IPS-NIHi7 (cell line): ENCODE measurements around the gene PIK3R6.
"Not testable (repeated sequence)": the region's sequence is repeated elsewhere in the genome, so short reads cannot be mapped to it uniquely, and the experiment has no call there.

Experiments used
- DNase-seq: peaks from one replicate; pipeline ENCODE4 v3.0.0; 2012; ENCODE audit warnings: mixed read lengths; ENCODE audit errors: extremely low spot score

PIK3R6 gene

DNA sequence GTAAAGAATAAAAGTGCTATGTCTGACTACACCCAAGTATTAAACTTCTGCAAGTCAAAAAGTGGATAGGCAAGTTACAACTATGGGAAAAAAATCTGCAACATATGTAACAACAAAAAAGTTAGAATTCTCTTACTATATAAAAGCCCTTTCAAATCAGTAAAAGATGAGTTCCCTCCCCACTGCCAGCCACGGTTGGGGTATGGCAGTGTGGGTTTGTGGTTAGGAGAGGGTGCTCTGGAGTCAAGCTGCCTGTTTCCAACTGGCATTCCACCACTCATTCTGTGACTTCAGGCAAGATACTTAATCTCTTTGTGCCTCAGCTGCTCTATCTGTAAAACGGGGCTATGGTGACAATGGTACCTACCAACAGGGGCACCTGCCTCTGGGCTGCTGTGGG, 41.7 kb downstream of the PIK3R6 start:
- DNase-seq: no peak

DNA sequence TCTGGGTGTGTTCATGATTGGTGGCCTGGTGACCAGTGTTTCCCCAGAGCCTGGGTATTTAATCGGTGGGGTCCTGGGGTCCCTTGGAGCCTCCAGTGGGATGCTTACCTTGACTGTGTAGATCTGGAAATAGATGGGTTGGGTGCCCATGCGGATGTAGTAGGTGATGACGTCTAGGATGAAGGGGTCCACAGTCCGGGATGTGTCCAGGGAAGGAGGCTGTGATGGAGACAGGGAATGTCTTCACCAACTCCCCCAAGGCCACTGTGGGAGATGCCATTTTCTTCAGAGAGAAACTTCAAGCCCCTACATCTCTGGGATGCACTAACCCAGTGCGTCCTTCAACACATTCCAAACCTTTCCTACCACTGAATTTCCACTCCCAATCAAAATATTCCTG, 44.2 kb downstream of the PIK3R6 start:
- DNase-seq: no peak

DNA sequence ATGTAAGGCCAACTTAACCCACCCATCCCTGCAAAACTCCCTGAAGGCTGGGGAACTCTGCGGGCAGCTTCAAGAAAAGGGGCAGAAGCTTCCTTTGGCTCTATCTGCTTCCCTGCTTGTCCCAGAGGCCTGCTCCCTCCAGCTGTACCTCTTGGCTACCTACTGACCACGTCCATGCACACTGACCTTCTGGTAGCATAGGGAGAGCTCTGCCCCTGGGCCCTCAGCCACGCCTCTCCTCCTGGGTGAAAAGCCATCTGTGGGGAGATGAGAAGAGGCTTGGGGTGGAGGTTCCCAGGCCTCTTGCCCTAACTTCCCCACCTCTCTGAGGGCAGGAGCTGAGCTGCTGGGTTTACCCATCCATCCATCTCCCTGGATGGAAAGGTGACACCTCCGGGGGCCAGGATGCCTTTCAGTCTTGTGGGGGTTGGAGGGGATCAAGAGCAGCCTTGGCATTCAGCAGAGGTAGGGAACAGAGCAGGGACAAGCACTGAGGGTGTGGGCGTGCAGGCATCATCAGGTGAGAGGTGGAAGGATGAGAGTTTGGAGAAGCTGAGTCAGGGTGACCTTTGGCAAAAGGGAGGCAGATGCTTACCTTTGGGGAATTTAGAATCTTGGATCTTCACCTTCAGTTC, 45.0 kb downstream of the PIK3R6 start:
- no peak for DNase-seq

DNA sequence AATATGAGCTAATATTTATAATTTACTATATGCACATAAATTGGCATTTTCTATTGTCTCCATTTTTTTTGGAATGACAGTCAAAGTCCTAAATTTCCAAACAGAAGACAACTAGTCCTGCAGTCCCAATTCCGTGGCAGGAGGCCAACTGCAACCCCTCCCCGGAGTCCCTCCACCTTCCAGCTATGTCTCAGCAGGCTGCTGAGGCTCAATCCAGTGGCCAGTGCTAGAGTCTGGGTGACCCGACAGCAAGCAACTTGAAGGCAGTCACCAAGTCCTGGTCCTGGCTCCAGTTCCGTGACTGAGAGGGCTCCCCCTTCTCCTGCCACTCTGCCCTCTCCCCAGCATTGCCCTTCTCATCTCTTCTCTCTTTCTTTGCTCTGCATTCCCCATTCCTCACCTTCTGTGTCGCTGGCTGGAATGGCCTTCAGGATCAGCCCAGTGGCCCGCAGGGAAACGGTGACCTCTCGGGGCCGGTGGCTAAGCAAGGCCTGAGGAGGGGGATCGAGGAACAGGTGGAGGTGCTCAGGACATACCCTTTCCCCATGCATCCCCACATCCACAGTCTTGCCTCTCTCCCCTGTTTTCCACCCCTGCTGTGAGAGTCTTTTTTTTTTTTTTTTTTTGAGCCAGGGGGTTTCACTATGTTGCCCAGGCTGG, 45.9 kb downstream of the PIK3R6 start:
- DNase-seq: no peak

DNA sequence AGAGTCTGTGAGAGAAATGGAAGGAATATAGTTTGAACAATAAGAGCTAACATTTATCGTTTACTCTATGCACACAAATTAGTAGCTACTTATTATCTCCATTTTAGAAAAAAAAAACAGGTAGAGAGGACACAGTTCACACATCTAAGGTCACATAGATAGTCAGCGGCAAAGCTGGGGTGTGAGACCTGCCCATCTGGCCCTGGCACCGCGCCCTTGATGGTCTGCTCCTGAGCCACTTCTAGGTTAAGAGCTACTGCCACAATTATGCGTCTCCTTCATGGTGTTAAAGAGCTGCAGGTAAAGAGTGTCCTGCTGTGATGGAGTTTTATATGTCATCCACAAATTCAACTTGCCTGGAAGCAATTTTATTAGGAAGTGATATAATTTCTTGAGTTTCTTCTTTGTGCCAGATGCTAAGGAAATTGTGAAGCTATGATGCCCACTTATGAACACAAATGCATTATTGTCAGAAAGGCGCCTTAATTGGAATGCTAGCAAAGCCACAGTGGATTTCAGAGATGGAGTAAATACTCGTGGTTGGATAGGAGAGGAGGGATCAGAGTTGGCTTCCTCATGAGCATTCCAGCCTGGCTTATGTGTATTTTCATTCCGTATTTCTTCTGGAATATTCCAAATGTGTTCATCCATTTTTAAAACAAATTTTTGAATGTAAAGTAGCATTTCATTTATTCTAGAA, 47.0 kb downstream of the PIK3R6 start:
- no peak for DNase-seq

DNA sequence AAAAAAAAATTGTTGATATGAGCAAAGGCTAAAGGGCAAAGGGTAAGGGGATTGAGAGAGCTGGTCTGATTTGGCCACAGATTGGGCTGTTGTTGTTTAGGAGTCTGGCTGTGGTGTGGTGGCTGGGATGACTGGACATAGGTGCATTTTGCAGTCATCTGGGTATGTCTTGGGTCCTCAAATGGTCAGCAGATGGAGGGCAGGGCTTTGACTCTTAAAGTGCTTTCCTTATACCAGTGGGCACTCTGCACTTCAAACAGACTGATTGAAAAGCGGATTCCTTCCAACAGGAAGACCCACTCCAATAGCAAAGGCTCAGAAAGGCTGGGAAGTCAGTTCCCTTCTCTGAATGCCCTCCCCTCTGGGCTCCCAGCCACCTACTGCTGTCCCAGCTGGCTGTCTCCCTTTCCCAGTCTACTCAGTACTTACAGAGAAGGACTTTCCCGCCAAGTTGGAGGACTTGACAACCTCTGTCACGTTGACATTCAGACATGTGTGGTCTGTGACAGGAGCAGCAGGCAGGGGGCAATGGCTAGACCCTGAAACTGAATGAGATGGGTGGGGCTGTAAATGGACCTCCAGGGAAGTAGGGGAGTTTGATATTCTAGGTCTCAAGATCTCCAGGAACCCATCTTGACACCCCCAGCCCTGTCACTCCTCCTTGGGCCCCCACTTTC, 48.7 kb downstream of the PIK3R6 start:
- DNase-seq: no peak

DNA sequence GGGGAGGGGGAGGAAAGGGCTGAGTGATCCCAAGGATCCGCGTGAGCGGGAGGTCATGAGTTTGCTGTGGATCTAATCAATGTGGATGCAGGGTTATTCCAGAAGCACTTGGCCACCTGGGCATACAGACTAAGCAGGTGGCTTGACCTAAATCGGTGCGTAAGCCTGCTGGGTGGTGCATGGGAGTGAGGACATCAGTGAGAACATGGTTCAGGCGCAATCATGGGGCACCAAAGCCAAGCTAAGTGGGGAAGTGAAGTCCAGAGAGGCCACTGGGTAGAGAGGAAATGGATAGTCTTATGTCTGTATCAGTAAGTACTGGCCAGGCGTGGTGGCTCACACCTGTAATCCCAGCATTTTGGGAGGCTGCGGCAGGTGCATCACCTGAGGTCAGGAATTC, 49.4 kb downstream of the PIK3R6 start:
- DNase-seq: no peak

DNA sequence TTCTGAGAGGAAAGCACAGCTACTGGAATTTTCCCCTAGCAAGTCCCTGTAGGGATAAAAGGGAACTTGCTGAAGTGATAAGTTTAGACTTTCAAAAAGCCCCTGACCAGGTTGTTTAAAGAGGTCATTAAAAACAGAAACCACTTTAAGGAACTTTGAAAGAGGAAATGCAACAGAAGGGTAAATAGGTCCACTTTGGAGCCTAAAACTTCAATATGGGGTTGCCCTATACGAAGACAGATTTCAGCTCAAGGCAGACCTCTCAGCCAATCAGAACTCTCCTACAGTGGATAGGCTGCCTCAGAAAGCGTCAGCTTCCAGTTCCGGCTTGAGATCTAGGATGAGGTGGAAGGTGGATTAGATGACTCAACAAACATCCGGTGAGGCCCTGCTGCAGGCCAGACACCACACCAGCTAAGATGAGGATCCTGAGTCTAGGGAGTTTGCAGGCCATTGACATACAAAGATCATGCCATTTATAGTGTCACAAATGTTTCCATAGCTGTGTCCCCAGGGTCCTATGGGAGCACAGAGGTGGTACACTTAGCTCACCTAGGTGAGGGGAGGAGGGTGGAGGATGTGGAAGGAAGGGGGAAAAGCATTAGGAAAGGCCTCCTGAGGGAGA, 60.4 kb downstream of the PIK3R6 start:
- DNase-seq: no peak

DNA sequence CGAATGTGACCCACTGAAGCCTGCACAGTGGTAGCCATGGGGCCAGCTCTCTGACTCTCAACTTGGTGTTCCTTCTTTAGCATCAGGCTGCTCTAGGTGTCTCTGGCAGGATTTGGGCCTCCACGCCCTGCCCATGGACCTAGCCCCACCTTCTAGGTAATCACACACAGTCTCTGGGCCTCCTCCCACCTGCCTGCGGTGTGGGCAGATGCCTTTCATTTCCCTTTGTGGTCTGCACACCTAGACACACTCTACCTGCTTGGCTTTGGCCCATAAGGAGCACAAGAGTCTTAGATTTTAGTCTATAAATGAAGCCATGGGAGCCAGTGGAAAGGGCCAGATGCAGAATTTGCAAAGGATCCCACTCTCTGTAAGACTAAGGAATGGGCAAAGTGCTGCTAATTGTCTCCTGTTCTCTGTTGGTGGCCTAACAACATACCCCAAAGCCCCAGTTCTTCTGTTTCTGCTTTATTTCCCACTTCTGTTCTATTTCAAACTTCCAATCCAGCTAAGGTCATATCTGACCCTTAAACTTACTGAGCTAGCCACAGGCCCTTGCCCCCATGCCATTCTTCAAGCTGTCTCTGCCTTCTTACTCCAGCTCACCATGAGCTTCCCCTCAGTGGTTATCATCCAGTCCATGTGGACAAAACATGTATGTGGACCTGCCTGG, 61.1 kb downstream of the PIK3R6 start:
- no peak for DNase-seq

DNA sequence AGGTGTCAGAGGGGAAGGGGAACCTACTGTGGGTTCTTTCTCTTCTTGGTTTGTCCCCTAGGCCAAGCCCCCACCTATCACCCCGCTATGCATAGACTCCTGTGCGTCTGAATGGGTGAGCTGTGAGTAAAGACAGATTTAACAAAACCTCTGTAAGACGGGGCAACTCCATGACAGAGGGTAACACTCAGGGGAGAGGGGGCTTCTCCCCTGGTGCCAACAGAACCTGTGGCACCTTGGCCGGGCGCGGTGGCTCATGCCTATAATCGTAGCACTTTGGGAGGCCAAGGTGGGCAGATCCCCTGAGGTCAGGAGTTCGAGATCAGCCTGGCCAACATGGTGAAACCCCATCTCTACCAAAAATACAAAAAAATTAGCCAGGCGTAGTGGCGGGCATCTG, 62.1 kb downstream of the PIK3R6 start:
- DNase-seq: not testable (repeated sequence)

DNA sequence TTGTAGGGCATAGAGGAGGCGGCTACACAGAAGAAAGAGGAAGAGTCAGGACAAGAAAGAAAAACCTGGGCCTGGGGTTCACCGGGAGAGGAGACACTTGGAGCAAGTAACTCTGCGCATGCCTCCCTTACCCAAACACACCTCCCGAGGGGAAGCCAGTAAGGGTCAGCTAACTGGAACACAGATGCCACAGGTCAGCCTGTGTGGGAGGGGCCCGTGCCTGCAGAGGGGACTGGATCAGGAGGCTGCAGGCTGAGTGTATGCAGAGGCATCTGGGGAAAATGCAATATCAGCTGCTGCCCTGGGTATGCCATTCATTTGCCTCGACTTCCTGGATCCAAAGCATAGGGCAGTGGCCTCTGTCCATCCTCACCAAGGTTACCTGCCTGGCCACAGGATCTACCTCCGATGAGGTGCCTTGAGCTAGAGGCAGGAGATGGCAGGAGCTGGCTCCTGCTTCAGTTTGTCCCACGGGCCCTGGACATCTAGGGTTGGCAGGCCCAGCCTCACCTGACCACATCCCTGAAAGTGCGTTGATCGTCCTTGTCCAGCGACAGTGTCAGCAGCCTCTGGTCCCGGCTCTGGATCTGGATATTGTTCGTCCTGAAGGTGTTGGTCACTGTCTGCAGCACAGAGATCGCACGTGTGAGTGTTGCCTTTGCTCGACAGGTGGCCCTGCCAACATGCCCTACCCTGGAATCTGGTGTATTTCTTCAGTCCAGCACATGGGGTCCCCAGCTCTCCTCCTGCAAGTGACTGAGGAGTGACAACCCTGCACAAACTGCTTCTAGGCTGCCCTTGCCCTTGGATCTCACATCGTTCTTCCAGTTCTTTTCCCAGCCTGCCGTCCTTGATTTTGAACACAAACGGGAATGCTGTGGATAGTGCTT, 63.7 kb downstream of the PIK3R6 start:
- peak; percentile 47 for DNase-seq

DNA sequence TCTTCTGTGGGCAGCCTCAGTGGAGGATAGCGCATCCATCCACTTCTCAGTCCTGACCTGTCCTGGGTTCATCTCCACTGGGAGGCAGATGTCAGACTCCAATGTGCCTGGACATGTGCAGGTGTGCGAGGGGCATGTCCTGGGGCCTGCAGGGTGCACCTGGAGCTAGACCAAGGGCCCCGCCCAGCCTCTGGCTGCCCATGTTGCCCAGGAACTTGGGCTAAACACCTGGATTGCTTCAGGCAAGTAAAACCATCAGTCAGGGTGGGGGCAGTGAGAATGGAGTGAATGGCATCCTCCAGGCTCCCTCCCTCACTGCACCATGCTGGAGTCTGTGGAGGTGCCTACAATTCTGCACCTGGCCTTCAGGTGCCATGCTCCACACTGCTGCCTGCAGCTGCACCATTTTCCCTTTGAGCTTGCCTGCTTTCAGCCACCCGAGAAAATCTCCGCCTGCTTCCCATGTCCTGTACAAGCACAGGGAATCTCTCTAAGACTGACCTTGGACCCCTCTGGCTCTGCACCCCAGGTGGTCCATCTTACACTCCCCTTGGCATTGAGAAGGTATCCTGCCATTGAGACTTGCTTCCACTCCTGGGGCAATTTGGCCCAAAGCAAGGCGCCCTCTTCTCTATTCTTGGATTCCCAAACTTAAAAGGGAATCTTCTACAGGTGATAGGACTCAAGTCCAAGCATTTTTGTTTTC, 66.2 kb downstream of the PIK3R6 start:
- no peak for DNase-seq

DNA sequence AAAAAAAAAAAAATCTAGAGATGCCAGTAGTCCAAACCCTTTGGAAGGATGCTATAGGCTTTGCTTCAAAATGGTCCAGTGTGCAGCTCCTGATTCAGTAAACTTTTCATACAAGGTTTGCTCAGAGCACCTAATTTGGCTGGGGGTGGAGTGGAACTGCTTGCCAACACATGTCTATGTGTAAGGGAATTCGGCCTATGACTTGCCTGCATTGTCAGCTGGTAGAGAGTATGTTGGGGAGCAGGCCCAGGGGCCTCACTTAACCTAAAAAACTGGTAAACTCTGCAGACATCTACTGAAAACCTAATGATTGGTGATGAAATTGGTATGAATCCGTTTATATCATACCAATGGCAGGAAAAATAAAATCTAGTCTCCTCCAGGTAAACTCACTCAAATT, 66.8 kb downstream of the PIK3R6 start:
- no peak for DNase-seq

DNA sequence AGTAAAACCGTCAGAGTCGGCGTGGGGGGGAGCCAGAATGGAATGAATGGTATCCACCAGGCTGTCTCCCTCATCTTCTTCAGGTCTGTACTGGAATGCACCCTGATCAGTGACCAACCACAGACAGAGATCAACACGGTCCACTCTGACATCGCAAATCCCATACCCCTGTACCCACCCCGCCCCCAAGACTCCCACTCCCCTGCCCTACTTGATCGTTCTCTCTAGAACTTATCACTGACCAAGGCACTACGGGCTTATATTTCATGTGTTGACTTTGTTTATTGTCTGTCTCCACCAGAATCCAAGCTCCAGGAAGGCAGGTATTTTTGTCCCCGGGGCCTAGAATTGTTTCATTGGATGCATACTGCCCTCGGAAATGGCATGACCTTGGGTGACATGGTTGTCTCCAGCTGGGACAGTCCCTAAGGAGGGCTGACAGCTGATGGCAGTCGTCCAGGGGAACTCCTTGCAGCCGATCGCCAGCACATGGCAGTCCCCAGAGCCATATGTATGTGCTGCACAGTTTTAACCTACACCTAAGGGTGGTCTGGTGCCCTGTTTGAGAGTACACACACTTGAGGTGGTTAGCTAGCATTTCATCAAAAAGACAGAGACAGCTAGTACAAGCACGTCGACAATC, 67.8 kb downstream of the PIK3R6 start:
- DNase-seq: no peak

DNA sequence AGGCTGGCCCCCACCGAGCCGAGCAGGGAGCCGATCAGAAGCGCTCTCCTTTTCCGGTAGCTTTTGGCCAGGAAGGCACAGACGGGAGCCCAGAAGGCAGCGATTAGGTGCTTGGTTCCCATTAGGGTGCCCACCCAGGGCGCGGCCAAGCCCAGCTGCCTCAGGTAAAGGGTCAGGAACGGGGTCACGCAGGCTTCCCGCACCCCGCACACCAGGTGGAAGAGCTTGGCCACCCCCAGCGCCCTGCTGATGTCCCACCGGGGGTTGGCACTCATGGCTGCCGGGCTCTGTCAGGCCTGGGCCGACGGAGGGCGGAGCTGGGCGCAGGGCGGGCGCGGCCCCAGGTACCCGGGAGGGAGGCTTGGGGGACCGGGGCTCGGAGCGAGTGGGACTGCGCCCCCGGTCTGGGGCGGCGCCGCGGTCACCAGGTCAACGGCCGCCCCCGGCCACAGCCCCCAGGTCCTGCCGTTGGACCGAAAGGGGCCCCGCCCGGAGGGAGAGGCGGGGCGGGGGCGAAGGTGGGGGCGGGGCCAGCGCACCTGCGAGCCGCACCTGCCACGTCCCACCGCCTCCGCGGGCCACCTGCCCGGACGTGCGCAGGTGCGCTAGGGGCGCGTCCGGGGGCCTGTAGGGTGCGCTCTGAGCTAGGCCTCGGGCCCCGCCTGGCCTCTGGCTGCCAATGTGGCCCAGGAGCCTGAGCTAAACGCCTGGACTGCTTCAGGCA, 68.5 kb downstream of the PIK3R6 start, which contains the start of gene MFSD6L:
Gene MFSD6L, minus strand, starts transcription at position 520 of the 724 bp plus-strand sequence. Its CDS starts 245 bp downstream, at position 275.
- DNase-seq: peak; percentile 87

DNA sequence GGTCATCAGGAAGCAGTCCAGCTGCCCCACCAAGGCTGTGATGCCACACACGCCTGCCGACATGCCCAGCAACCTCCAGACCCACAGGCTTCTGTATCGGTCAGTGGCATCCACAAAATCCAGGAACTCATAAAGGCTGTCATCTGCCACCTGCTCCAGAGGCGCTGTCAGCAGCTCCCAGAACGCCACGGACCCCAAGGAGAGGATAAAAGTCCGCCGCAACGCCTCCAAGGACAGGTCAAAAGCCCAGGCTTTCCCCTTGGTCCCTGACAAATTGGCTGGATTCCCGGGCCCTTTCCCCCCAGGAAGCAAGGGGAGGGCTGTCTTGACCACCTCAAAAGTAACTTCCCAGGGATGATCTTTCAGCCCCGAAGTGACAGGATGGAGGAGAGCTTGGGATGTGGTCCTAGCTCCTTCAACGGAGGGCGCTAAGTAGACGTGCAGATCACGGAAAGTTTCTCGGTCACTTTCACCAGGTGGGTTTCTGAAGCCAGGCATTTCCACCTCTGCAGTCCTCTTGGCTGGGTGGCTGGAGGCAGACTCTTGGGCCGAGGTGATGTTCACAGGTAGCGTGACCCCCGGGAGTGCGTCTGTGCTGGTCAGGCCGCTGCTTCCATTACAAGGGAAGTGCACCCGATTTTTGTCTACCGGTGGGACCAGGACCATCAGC, 69.2 kb downstream of the PIK3R6 start:
- DNase-seq: no peak

DNA sequence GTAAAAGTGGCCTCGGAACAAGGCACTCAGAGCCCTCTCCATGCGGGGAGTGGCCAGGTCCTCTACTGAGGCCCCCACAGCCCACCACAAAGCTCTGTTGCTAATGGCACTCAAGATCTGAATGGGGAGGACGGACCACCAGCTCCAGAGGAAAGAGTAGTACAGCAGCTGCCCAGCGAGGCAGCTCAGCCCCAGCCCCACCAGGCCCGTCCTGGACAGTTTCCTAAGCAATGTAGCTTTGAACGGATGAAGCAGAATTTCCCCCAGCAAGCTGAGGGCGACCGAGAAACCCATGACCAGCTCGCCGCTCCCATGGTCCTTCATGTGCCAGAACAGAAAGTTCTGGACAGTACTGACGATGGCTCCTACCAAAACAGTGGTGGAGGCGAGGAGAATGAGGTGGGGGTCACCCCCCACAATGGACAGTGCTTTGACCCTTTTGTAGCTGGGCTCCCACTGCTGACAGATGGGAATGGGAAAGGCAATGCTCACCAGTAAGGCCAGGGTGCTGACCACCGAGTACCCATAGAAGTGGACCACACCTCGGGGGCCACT, 69.8 kb downstream of the PIK3R6 start:
- no peak for DNase-seq

DNA sequence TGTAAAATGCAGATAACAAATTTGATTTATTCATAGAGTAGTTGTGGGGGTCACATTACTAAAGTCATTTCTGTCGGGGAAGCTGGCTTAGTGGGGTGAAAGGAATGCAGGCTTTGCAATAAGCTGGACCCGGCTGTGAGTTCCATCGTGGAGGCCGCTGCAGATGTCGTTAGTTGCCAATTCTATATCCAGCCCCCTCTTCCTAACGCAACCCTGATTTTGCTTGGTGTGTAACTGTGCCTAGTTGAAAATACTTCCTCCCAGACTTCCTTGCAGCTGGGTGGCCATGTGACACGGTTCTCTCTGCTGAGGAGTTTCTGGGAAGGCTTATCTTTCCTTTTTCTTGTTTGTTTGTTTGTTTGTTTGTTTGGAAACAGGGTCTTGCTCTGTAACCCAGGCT, 72.8 kb downstream of the PIK3R6 start:
- DNase-seq: no peak
